ENCODE results near the gene FCER1G.
"Not testable (repeated sequence)": the region's sequence is repeated elsewhere in the genome, so short reads cannot be mapped to it uniquely, and the experiment has no call there.

The FCER1G gene

DNA sequence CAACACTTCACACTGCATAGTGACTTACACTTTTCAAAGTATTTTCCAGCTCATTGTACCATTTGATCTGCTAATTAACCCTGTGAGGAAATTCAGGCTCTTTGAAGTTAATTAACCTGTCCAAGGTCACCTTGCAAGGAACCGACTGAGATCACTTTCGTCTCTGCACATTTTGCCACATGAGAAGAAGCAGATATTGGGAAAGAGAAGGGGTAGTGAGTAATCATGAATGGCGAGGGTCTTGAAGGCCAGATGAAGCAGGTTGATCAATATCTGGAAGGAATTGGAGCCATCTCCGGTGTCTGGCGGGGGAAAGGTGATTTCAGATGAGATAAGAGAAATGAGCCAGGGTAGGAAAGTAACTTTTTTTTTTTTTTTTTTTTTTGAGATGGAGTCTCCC is 4.9 kb downstream of the FCER1G start:
- no peak overlapping the region for H3K4me3 ChIP-seq (ENCODE audit: low read depth, low read length)
- no peak for TF ChIP-seq POLR2A (IDR thresholded peaks at IDR 0.05; ENCODE audit: extremely low read depth, insufficient read length)
- TF ChIP-seq MYC (IDR thresholded peaks at IDR 0.05; ENCODE audit: low read depth, low read length), result no peak
- TF ChIP-seq, protein P1, sequence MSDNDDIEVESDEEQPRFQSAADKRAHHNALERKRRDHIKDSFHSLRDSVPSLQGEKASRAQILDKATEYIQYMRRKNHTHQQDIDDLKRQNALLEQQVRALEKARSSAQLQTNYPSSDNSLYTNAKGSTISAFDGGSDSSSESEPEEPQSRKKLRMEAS (IDR thresholded peaks at IDR 0.05; ENCODE audit: low read depth, low read length), result no peak
- TF ChIP-seq, protein P2, sequence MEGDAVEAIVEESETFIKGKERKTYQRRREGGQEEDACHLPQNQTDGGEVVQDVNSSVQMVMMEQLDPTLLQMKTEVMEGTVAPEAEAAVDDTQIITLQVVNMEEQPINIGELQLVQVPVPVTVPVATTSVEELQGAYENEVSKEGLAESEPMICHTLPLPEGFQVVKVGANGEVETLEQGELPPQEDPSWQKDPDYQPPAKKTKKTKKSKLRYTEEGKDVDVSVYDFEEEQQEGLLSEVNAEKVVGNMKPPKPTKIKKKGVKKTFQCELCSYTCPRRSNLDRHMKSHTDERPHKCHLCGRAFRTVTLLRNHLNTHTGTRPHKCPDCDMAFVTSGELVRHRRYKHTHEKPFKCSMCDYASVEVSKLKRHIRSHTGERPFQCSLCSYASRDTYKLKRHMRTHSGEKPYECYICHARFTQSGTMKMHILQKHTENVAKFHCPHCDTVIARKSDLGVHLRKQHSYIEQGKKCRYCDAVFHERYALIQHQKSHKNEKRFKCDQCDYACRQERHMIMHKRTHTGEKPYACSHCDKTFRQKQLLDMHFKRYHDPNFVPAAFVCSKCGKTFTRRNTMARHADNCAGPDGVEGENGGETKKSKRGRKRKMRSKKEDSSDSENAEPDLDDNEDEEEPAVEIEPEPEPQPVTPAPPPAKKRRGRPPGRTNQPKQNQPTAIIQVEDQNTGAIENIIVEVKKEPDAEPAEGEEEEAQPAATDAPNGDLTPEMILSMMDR (IDR thresholded peaks at IDR 0.05; ENCODE audit: low read depth, low read length), result no peak
- DNase-seq (ENCODE audit: low read depth), result no peak

DNA sequence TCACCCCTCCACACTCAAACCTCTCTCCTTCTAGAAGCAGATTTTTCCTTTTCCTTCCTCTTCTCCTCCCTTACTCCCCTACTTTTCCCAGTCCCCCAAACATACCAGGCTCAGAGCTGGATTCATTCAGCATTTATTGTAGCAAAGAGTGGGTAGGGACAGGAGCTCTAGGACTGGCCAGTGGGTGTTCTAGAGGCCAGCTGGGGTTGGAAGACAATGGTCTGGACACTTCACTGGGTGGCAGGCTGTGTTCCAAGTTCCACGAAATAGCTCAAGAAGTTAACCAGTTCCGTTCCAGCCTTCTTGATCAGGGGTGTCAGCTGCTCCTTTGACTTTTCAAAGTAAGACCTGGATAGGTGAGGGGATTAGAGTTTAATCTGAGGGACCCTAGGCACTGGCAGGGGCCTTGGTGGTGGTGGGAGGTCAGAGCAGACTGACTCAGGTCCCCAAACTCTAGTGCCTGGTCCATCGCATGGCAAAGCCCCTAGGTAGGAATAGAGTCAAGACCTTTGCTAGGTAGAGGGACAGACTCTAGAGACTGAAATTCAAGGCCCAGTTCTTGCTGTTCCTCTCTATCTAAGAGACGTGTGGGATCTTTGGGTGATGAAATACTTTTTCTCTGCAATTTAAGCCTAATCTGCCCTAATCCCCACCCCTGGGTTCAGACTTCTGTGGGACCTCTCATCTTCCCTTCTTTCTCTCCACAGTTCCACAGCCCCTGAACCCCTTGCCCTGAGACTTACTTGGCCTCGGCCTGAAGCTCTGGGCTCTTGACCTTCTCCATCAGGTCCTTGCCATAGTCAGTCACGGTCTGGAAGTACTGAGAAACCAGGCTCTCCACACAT is 7.3 kb downstream of the FCER1G start:
- H3K4me3 ChIP-seq (ENCODE audit: low read depth, low read length), result no peak overlapping the region
- DNase-seq (ENCODE audit: low read depth), result no peak
- TF ChIP-seq, protein P2 (IDR thresholded peaks at IDR 0.05; ENCODE audit: low read depth, low read length), result no peak
- TF ChIP-seq POLR2A (IDR thresholded peaks at IDR 0.05; ENCODE audit: extremely low read depth, insufficient read length) (no peak), MYC (IDR thresholded peaks at IDR 0.05; ENCODE audit: low read depth, low read length) (no peak)
- TF ChIP-seq, protein P1 (IDR thresholded peaks at IDR 0.05; ENCODE audit: low read depth, low read length), result no peak

DNA sequence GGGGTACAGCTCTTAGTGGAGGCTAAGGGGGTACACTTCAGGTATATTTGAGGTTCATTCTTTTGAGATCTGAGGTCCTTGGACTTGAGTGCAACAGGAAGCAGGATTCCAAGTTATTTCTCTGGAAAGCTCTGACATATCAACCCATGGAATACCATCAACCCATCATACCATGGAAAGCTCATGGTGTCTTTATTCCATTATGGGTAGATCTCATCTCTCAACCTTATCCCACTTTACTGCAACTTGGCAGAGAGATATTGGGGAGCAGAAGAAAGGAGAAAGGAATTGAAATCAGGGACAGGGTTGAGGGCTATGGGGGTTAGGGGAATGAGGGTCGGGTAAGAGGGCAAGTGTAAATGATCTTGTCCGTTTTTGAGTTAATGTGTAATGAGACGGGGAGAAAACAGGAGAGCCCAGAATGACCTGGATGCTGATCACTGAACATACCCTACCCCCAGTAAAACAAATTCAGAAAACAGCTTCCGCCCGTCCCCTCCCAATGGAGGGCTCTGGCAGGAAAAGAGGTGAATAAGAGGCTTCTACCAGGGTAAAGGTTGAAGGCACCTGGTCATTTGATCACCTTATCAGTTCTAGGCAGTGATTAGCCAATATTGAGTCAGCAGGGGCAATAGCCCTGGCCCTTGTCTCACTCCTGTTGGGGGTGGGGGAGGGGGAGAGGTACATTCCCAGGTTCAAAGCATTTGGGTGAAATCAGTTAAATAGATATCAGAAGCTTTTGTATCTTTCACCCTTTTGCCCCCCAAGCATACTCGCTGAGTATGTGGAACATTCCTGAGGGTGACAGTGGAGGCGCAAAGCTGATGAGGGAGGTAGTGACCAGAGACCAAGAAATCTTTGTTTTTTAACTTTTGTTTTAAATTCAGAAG is 9.0 kb downstream of the FCER1G start:
- DNase-seq (ENCODE audit: low read depth), result no peak
- TF ChIP-seq POLR2A (IDR thresholded peaks at IDR 0.05; ENCODE audit: extremely low read depth, insufficient read length), result no peak
- TF ChIP-seq, protein P1 (IDR thresholded peaks at IDR 0.05; ENCODE audit: low read depth, low read length), result no peak
- TF ChIP-seq MYC (IDR thresholded peaks at IDR 0.05; ENCODE audit: low read depth, low read length), result no peak
- TF ChIP-seq, protein P2 (IDR thresholded peaks at IDR 0.05; ENCODE audit: low read depth, low read length), result no peak
- H3K4me3 ChIP-seq (ENCODE audit: low read depth, low read length), result no peak overlapping the region

DNA sequence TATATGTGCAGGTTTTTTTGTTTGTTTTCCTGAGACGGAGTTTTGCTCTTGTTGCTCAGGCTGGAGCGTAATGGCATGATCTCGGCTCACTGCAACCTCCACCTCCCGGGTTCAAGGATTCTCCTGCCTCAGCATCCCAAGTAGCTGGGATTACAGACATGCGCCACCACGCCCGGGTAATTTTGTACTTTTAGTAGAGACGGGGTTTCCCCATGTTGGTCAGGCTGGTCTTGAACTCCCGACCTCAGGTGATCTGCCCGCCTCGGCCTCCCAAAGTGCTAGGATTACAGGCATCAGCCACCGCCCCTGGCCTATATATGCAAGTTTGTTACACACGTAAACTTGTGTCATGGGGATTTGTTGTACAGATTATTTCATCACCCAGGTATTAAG is 9.6 kb downstream of the FCER1G start:
- not testable (repeated sequence) for H3K4me3 ChIP-seq (ENCODE audit: low read depth, low read length); DNase-seq (ENCODE audit: low read depth)

DNA sequence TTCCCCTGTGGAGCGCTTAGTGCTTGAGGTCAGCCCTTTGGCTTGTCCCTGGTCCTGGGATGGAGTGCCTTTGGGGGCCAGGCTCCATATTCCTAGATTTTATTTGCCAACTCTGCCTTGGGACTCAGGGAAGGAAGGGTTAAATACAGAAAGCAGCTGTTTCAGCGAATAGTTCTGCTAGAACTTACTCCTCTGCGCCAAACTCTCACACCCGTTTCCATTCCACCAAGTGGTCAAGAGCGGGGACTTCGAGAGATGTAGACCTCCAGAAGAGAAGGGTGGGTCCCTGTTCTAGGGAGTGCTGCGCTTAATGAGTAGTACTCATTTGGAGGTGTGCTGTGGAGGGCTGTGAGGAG is 10.1 kb downstream of the FCER1G start:
- TF ChIP-seq, protein P2 (IDR thresholded peaks at IDR 0.05; ENCODE audit: low read depth, low read length), result no peak
- TF ChIP-seq, protein P1 (IDR thresholded peaks at IDR 0.05; ENCODE audit: low read depth, low read length), result no peak
- TF ChIP-seq POLR2A (IDR thresholded peaks at IDR 0.05; ENCODE audit: extremely low read depth, insufficient read length) (no peak), MYC (IDR thresholded peaks at IDR 0.05; ENCODE audit: low read depth, low read length) (no peak)

More for the DNA sequence above, 10.1 kb downstream of the FCER1G start:
- no peak for DNase-seq (ENCODE audit: low read depth)
- H3K4me3 ChIP-seq (ENCODE audit: low read depth, low read length), result no peak overlapping the region
